K562 (cell line): ENCODE measurements around the gene LRMDA. TPM values are rescaled to one million over a fixed set of nuclear protein-coding genes. Genes with fewer than 3 reads are reported as not detected.

ENCODE experiments used
- ATAC-seq: fragments of 200-7000 bp; cut with Tn5 transposase; 3 replicates; pipeline ENCODE4 v1.9.1; 2020; ENCODE audit warnings: moderate library complexity
- BruUV-seq: library from RNA; stranded (reverse); fragments of 400-500 nt; replicated peaks from 2 replicates; lab custom pipeline; 2021; lab: Mats Ljungman, UMichigan
- CTCF ChIA-PET: fragments of 300-600 bp; formaldehyde crosslinking; extraction: SDS; loops from one replicate; lab custom pipeline; 2021; ENCODE audit warnings: low intra/inter-chr PET ratio; lab: Yijun Ruan, JAX
- POLR2A ChIA-PET: fragments of 300-600, 350-650 bp; sonication (Branson Sonifier 250); formaldehyde crosslinking; extraction: SDS; loops from one replicate; lab custom pipeline; 2021; ENCODE audit warnings: antibody characterized with exemption, inconsistent platforms; lab: Yijun Ruan, JAX
- DNase-seq, 4 experiments: peaks; one replicate each; pipeline versions ENCODE4 v3.0.0 to v3.0.0-alpha.2; 2011 to 2018; ENCODE audit warnings: low spot score in 3 of 4, mixed read lengths in 3 of 4; ENCODE audit errors: extremely low read depth in 1 of 4
- FAIRE-seq: peaks from 2 replicates; lab custom pipeline; 2011; peaks lifted over from hg19 to GRCh38; lab: Jason Lieb, UNC
- H2AFZ ChIP-seq: 2 replicates; pipeline ENCODE4 v1.6.0; 2011; ENCODE audit warnings: low read depth, low read length, control low read depth, inconsistent platforms
- H3K27ac ChIP-seq: fragments of 200-600 bp; 3 replicates; pipeline ENCODE4 v1.8.0; 2011; ENCODE audit warnings: low read depth, mild to moderate bottlenecking, control low read depth, inconsistent platforms, low read length, moderate library complexity, mixed read lengths; ENCODE audit errors: extremely low read depth
- H3K27me3 ChIP-seq, 2 experiments: fragments of 300-600 bp in 1 of 2; 2 replicates in 1 of 2; 3 replicates in 1 of 2; pipeline versions ENCODE4 v1.6.0 to v1.8.0; 2011; ENCODE audit warnings: inconsistent platforms in 2 of 2, low read length in 2 of 2, mild to moderate bottlenecking in 1 of 2, mixed read lengths in 1 of 2, moderate library complexity in 1 of 2; ENCODE audit not compliant: control insufficient read depth in 2 of 2, insufficient read depth in 2 of 2
- H3K36me3 ChIP-seq: fragments of 300-600 bp; 3 replicates; pipeline ENCODE4 v1.8.0; 2011; ENCODE audit warnings: mild to moderate bottlenecking, low read length, inconsistent platforms; ENCODE audit not compliant: control insufficient read depth, insufficient read depth
- H3K4me1 ChIP-seq, 2 experiments: fragments of 200-600 bp in 1 of 2; replicated peaks in 1 of 2; 2 replicates in 1 of 2; 3 replicates in 1 of 2; pipeline versions ENCODE4 v1.5.1 to v1.8.0; 2011; ENCODE audit warnings: inconsistent platforms in 2 of 2, low read length in 2 of 2, mild to moderate bottlenecking in 1 of 2, mixed read lengths in 1 of 2, moderate library complexity in 1 of 2; ENCODE audit not compliant: control insufficient read depth in 2 of 2, insufficient read depth in 2 of 2
- H3K4me2 ChIP-seq: 2 replicates; pipeline ENCODE4 v1.6.1; 2011; ENCODE audit warnings: low read length, control low read depth, inconsistent platforms, mixed read lengths; ENCODE audit not compliant: insufficient read depth
- H3K4me3 ChIP-seq: fragments of 200-600 bp; sonication (generic), shearing (Covaris generic); 2 replicates; pipeline ENCODE4 v1.5.1; 2016; ENCODE audit warnings: control low read depth, inconsistent platforms
- H3K79me2 ChIP-seq: fragments of 200-600 bp; 3 replicates; pipeline ENCODE4 v1.8.0; 2011; ENCODE audit warnings: low read length, inconsistent platforms; ENCODE audit not compliant: control insufficient read depth, insufficient read depth
- H3K9ac ChIP-seq, 2 experiments: 2 replicates each; pipeline versions ENCODE4 v1.6.0 to v1.6.1; 2011; ENCODE audit warnings: low read depth in 2 of 2, low read length in 2 of 2, control low read depth in 1 of 2, inconsistent platforms in 1 of 2, mild to moderate bottlenecking in 1 of 2, mixed read lengths in 1 of 2; ENCODE audit not compliant: insufficient read depth in 1 of 2
- H3K9me1 ChIP-seq: one replicate; pipeline ENCODE4 v1.6.0; 2011; ENCODE audit warnings: inconsistent platforms, mild to moderate bottlenecking, low read length, moderate library complexity; ENCODE audit not compliant: control insufficient read depth, insufficient read depth
- H3K9me3 ChIP-seq: replicated peaks from 2 replicates; pipeline ENCODE4 v1.5.1; 2011; ENCODE audit warnings: low read depth, low read length, inconsistent platforms; ENCODE audit not compliant: control insufficient read depth, insufficient read depth
- H4K20me1 ChIP-seq: replicated peaks from 2 replicates; pipeline ENCODE4 v1.6.1; 2011; ENCODE audit warnings: low read length, inconsistent platforms, mixed read lengths; ENCODE audit not compliant: control insufficient read depth, insufficient read depth
- KHSRP ChIP-seq: fragments of 450-650 bp; IDR thresholded peaks from 2 replicates; pipeline ENCODE4 v1.6.1; 2017
- MEF2D ChIP-seq: conservative IDR thresholded peaks from 2 replicates; pipeline ENCODE4 v1.6.1; 2016; ENCODE audit warnings: low read depth, missing genetic modification characterization, missing compliant biosample characterization
- MITF ChIP-seq: IDR thresholded peaks from 2 replicates; pipeline ENCODE4 v1.6.1; 2014; ENCODE audit warnings: antibody characterized with exemption
- PTBP1 ChIP-seq: fragments of 200-400 bp; formaldehyde crosslinking; IDR thresholded peaks from 2 replicates; pipeline ENCODE4 v1.6.1; 2017; ENCODE audit warnings: low read depth, low read length
- RFX7 ChIP-seq: fragments of 250-450 bp; sonication (Bioruptor Pico); IDR thresholded peaks from 2 replicates; pipeline ENCODE4 v1.5.1; 2021; ENCODE audit warnings: mild to moderate bottlenecking
- TEAD1 ChIP-seq, 2 experiments: fragments of 450-650 bp in 1 of 2; sonication (generic) in 1 of 2; formaldehyde crosslinking; IDR thresholded peaks; 2 replicates each; pipeline versions ENCODE4 v1.4.0 to v1.8.0; 2020 to 2022; ENCODE audit warnings: mild to moderate bottlenecking in 2 of 2, missing genetic modification reagents in 1 of 2
- ZNF212 ChIP-seq: fragments of 450-650 bp; formaldehyde crosslinking; IDR thresholded peaks from 2 replicates; pipeline ENCODE4 v1.4.0; 2020; ENCODE audit warnings: mild to moderate bottlenecking
- ZNF311 ChIP-seq: fragments of 250-450 bp; sonication (Bioruptor Pico); IDR thresholded peaks from 2 replicates; pipeline ENCODE4 v1.4.0; 2020; ENCODE audit warnings: mild to moderate bottlenecking, moderate library complexity
- ZNF561 ChIP-seq: fragments of 450-650 bp; formaldehyde crosslinking; conservative IDR thresholded peaks from 2 replicates; pipeline ENCODE4 v1.4.0; 2020; ENCODE audit warnings: mild to moderate bottlenecking, moderate library complexity
- ZNF79 ChIP-seq: fragments of 250-450 bp; sonication (Bioruptor Pico); IDR thresholded peaks from 2 replicates; pipeline ENCODE4 v1.4.0; 2020; ENCODE audit warnings: low read depth, mild to moderate bottlenecking, moderate library complexity
- WGBS: fragments of 100-300 bp; shearing (Covaris generic); methylation state at CpG from one replicate; pipeline ENCODE4 v1.1.6; 2016; ENCODE audit warnings: low coverage, mixed read lengths; ENCODE audit not compliant: insufficient coverage; ENCODE audit errors: missing lambda C conversion rate; 5-methylcytosine and 5-hydroxymethylcytosine counted together
- in situ Hi-C: fragments of 300-500 bp; cut with MboI; formaldehyde crosslinking; loops from 4 replicates; pipeline ENCODE4 v1.15.0; 2018; ENCODE audit warnings: inconsistent platforms, mixed read lengths
- intact Hi-C: fragments of 100-400 bp; cut with micrococcal nuclease; formaldehyde crosslinking; loops from 2 replicates; pipeline ENCODE4 v1.14.2; 2022
- polyA plus RNA-seq, 8 experiments: library from polyadenylated mRNA; depleted of rRNA in 4 of 8; stranded (reverse) in 5 of 8; unstranded in 3 of 8; fragments of >200 nt; fragmentation: Nextera tagmentation in 2 of 8; fragmentation: Illumina TruSeq in 1 of 8; extraction: Ambion mirVana in 2 of 8; extraction: Trizol in 1 of 8; gene quantifications; 2 replicates each; pipeline versions ENCODE4 v1.2.1 to v1.2.3, GENCODE V29; 2011 to 2014; ENCODE audit warnings: inconsistent platforms in 1 of 8, missing spikeins in 1 of 8
- total RNA-seq, 7 experiments: library from RNA; depleted of rRNA in 6 of 7; stranded (reverse); fragments of >200 nt in 6 of 7; fragmentation: Illumina TruSeq in 2 of 7; extraction: Trizol in 2 of 7; gene quantifications; 2 replicates each; pipeline versions ENCODE4 v1.2.1 to v1.2.3, GENCODE V29; 2011 to 2021; ENCODE audit warnings: low replicate concordance in 1 of 7
- TF ChIP-seq, protein P1 (sequence below): IDR thresholded peaks from 2 replicates; pipeline ENCODE4 v1.6.1; 2011; ENCODE audit not compliant: insufficient read length; ENCODE audit errors: extremely low read depth
- TF ChIP-seq, protein P2 (sequence below): fragments of 450-650 bp; IDR thresholded peaks from 2 replicates; pipeline ENCODE4 v1.6.1; 2014; ENCODE audit warnings: low read depth, mild to moderate bottlenecking, moderate library complexity, borderline replicate concordance
- TF ChIP-seq, protein P3 (sequence below): sonication (generic); formaldehyde crosslinking; IDR thresholded peaks from 2 replicates; pipeline ENCODE4 v1.9.0; 2022; ENCODE audit warnings: mild to moderate bottlenecking, missing genetic modification reagents
- TF ChIP-seq, protein P4 (sequence below): fragments of 250-450 bp; sonication (Bioruptor Pico); IDR thresholded peaks from 2 replicates; pipeline ENCODE4 v1.8.0; 2022; ENCODE audit warnings: inconsistent platforms, mild to moderate bottlenecking, moderate library complexity, borderline replicate concordance
- TF ChIP-seq, protein P5 (sequence below): fragments of 450-650 bp; IDR thresholded peaks from 2 replicates; pipeline ENCODE4 v1.6.1; 2018; ENCODE audit warnings: mild to moderate bottlenecking, low read depth; ENCODE audit not compliant: partially characterized antibody

Gene LRMDA
- total and polyA plus RNA-seq, 9 of the 15 experiments (the other 6 are each of a cell fraction or from before 2014, with no cell fraction given), result 0.25 TPM; not detected in 8

DNA sequence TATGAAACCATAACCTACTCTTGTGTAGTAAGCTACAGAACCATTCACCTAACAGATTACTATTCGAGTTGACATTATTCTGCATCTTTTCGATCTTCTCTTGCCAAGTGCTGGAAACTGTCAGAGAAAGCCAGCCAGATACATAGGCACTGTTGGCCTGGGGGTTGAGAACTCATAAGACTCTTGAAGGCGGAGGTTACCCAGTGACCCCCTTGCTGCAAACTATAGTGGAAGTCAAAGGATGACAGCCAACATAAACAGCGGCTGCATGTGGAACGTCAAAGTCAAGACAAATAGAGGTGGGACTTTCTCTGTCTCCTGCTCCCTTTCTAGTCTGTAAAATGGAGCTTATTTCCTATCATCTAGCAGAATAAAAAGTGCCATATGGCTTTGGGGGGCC, 394.2 kb downstream of the LRMDA start:
- no peaks in the 10 kb centered on the region for H4K20me1 ChIP-seq
- H3K9me3 ChIP-seq, result no peaks in the 10 kb centered on the region
- intact Hi-C loops, result no loop called here
- H3K9ac ChIP-seq, result no peak overlapping the region
- H3K27ac ChIP-seq, result no peak overlapping the region
- no peaks in the 10 kb centered on the region for H3K79me2 ChIP-seq
- ChIA-PET POLR2A (interaction anchor here (0.7 kb wide), 1 partner anchor 1512 kb away, joined by 4 read pairs; no protein-coding TSS in a partner anchor), CTCF (no interaction called here)
- H2AFZ ChIP-seq, result no peak overlapping the region
- BruUV-seq, result no TSS peak
- no peaks in the 10 kb centered on the region for H3K9me1 ChIP-seq
- DNase-seq (no peak), ATAC-seq (no peak), FAIRE-seq (no peak)
- H3K4me2 ChIP-seq, result no peak overlapping the region
- H3K4me3 ChIP-seq, result no peak overlapping the region
- in situ Hi-C loops, result no loop called here
- H3K27me3 ChIP-seq, result no peaks in the 10 kb centered on the region
- H3K4me1 ChIP-seq, result no peaks in the 10 kb centered on the region
- H3K36me3 ChIP-seq, result no peaks in the 10 kb centered on the region
- TF ChIP-seq MEF2D, result no peak
- TF ChIP-seq PTBP1, result no peak
- TF ChIP-seq RFX7 (CRISPR knock-in tag), result no peak
- TF ChIP-seq, protein P1, sequence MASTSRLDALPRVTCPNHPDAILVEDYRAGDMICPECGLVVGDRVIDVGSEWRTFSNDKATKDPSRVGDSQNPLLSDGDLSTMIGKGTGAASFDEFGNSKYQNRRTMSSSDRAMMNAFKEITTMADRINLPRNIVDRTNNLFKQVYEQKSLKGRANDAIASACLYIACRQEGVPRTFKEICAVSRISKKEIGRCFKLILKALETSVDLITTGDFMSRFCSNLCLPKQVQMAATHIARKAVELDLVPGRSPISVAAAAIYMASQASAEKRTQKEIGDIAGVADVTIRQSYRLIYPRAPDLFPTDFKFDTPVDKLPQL, result no peak
- no peak for TF ChIP-seq ZNF79 (CRISPR knock-in tag)
- TF ChIP-seq, protein P2, sequence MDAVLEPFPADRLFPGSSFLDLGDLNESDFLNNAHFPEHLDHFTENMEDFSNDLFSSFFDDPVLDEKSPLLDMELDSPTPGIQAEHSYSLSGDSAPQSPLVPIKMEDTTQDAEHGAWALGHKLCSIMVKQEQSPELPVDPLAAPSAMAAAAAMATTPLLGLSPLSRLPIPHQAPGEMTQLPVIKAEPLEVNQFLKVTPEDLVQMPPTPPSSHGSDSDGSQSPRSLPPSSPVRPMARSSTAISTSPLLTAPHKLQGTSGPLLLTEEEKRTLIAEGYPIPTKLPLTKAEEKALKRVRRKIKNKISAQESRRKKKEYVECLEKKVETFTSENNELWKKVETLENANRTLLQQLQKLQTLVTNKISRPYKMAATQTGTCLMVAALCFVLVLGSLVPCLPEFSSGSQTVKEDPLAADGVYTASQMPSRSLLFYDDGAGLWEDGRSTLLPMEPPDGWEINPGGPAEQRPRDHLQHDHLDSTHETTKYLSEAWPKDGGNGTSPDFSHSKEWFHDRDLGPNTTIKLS, result no peak
- TF ChIP-seq, protein P3, sequence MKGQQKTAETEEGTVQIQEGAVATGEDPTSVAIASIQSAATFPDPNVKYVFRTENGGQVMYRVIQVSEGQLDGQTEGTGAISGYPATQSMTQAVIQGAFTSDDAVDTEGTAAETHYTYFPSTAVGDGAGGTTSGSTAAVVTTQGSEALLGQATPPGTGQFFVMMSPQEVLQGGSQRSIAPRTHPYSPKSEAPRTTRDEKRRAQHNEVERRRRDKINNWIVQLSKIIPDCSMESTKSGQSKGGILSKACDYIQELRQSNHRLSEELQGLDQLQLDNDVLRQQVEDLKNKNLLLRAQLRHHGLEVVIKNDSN (CRISPR knock-in tag), result no peak
- no peak for TF ChIP-seq ZNF311 (CRISPR knock-in tag)
- TF ChIP-seq TEAD1 (CRISPR knock-in tag; IDR thresholded peaks at IDR 0.05), result no peak
- TF ChIP-seq, protein P4, sequence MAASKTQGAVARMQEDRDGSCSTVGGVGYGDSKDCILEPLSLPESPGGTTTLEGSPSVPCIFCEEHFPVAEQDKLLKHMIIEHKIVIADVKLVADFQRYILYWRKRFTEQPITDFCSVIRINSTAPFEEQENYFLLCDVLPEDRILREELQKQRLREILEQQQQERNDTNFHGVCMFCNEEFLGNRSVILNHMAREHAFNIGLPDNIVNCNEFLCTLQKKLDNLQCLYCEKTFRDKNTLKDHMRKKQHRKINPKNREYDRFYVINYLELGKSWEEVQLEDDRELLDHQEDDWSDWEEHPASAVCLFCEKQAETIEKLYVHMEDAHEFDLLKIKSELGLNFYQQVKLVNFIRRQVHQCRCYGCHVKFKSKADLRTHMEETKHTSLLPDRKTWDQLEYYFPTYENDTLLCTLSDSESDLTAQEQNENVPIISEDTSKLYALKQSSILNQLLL (CRISPR knock-in tag), result no peak
- TF ChIP-seq, protein P5, sequence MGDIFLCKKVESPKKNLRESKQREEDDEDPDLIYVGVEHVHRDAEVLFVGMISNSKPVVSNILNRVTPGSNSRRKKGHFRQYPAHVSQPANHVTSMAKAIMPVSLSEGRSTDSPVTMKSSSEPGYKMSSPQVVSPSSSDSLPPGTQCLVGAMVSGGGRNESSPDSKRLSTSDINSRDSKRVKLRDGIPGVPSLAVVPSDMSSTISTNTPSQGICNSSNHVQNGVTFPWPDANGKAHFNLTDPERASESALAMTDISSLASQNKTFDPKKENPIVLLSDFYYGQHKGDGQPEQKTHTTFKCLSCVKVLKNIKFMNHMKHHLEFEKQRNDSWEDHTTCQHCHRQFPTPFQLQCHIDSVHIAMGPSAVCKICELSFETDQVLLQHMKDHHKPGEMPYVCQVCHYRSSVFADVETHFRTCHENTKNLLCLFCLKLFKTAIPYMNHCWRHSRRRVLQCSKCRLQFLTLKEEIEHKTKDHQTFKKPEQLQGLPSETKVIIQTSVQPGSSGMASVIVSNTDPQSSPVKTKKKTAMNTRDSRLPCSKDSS, result no peak
- no peak for TF ChIP-seq ZNF212 (CRISPR knock-in tag)
- no peak for TF ChIP-seq MITF
- TF ChIP-seq ZNF561 (CRISPR knock-in tag), result no peak
- no peak for TF ChIP-seq KHSRP
- under 1% methylated on average over 5 of the region's 5 CpGs for WGBS
